GM20000 (cell line): ENCODE results near the gene SIGLEC6.

Source experiments
- DNase-seq: peaks from one replicate; pipeline ENCODE4 v3.0.0; 2012; ENCODE audit warnings: low spot score
- CTCF ChIP-seq: IDR thresholded peaks from 2 replicates; pipeline ENCODE4 v1.5.1; 2012; ENCODE audit warnings: mild to moderate bottlenecking, control low read depth; ENCODE audit errors: extremely low read depth, missing control alignments

Gene SIGLEC6

GRCh38 chr19:51531349-51532315 is at the start of gene SIGLEC6:
SIGLEC6 (minus strand) TSS chr19:51531670; CDS start chr19:51531648, 22 bp downstream.
- peak; percentile 55 for DNase-seq
- TF ChIP-seq CTCF = no peak

- TF ChIP-seq CTCF = no peak
- no peak for DNase-seq
Measured at GRCh38 chr19:51576850-51577249, 45.4 kb upstream of the SIGLEC6 start.

- TF ChIP-seq CTCF = no peak
- no peak for DNase-seq
Measured at GRCh38 chr19:51573331-51573730, 41.9 kb upstream of the SIGLEC6 start.

GRCh38 chr19:51572908-51573307 is 41.4 kb upstream of the SIGLEC6 start:
- no peak for TF ChIP-seq CTCF
- DNase-seq = no peak

GRCh38 chr19:51572410-51572809 is 40.9 kb upstream of the SIGLEC6 start:
- no peak for TF ChIP-seq CTCF
- no peak for DNase-seq

GRCh38 chr19:51571599-51571998 is 40.1 kb upstream of the SIGLEC6 start:
- no peak for DNase-seq
- TF ChIP-seq CTCF = no peak

- peak; percentile 76 for DNase-seq
- TF ChIP-seq CTCF = no peak
Measured at GRCh38 chr19:51570962-51571575, 39.6 kb upstream of the SIGLEC6 start, which contains the start of gene ZNF175. ZNF175 (plus strand) TSS chr19:51571283; CDS start chr19:51573330, 2,047 bp downstream.
